GM13977 (cell line): ENCODE measurements around the gene IGSF21.

ENCODE experiments used
- DNase-seq: peaks from one replicate; pipeline ENCODE4 v3.0.0; 2012; ENCODE audit warnings: low spot score
- CTCF ChIP-seq: IDR thresholded peaks from 2 replicates; pipeline ENCODE4 v1.5.1; 2012; ENCODE audit warnings: mild to moderate bottlenecking, control low read depth; ENCODE audit not compliant: insufficient read depth; ENCODE audit errors: extremely low read depth, missing control alignments
- in situ Hi-C: fragments of 300-500 bp; cut with MboI; formaldehyde crosslinking; loops from one replicate; pipeline ENCODE4 v1.12.0; 2022; ENCODE audit warnings: low sequenced_read_pairs, low pct_unique_long_range_greater_than_20kb, mixed read lengths, inconsistent platforms; ENCODE audit not compliant: unreplicated experiment

IGSF21 gene

DNA sequence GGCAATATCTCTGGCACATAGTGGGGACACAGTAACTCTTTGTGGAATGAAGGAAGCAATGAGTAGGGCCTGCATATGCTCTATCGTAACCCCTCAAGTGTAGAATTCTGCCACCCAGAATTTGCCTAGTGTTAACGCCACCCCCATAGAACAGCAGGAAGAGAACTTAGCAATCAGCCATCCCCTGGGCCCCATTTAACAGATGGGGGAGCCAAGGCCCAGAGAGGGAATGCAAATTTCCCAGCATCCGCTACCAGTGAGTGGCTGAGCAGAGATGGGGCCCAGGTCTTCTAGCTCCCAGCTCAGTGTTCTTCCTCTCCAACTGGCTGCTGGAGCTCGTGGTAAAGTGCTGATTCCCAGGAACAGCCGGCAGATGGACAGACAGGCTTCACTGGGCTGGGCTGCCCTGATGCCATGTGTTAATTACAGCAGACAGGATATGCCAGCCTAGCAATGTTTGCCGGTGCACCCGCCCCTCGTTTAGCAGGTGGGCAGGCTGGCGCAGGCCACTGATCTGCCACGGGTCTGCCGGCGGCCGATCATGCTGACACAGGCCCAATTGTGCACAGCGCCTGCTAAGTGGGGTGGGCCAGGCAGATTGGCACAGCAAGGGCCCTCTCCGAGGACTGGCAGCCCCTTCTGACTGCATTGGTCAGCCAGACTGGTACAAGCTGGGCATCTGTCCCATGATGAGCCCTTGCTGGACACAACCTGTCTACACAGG is 171.9 kb downstream of the IGSF21 start:
- in situ Hi-C loops: no loop called here
- DNase-seq: no peak
- no peak for TF ChIP-seq CTCF

DNA sequence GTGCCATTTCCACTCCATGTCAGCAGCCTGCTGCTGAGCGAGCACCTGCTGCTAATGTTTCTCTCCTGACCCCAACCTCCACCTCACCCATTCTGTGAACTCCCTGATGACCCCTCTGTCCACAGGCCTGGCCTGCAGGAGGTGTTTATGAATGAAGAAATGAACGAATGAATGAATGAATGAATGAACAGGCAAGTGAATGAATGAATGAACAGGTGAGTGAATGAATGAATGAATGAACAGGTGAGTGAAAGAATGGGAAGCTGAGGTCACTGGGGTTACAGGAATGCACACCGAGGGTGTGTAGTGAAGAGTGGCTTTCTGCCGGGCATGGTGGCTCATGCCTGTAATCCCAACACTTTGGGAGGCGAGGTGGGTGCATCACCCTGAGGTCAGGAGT is 173.4 kb downstream of the IGSF21 start:
- no peak for TF ChIP-seq CTCF
- in situ Hi-C loops: no loop called here

DNA sequence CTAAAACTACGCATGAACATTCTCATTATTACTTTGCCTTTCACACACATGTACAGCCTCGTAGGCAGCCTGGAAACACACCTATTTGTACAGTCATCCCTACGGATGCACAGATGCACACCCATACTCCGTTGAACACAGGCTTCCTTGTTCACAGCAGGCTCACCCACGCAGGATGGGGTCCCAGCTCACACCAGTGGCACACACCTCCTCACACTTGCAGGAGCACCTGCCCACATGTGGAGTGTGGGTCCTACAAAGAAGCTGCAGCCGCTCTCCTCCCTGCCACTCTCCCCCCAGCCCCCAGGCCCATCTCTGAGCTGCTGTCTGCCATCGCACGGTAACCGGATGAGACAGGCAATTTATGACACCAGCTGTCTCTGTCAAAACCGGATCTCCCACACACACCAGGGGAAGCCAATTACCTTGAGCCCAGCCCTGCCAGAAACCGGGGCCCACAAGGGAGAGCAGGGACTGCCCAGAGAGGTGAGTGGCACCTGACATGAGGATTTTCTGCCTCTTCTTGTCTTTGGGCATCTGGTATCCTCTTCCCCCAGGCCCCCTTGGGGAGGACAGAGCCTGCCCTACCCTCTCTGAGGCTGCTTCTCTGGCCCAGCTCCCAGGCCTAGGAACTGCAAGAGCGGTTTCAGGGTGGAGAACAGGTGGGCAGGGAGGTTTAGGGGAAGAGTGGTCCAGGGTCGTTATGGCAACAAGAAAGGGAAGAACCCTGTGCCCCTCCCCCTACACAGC is 175.4 kb downstream of the IGSF21 start:
- in situ Hi-C loops: no loop called here
- peak; percentile 74 for DNase-seq

More for the DNA sequence above, 173.4 kb downstream of the IGSF21 start:
- no peak for DNase-seq

DNA sequence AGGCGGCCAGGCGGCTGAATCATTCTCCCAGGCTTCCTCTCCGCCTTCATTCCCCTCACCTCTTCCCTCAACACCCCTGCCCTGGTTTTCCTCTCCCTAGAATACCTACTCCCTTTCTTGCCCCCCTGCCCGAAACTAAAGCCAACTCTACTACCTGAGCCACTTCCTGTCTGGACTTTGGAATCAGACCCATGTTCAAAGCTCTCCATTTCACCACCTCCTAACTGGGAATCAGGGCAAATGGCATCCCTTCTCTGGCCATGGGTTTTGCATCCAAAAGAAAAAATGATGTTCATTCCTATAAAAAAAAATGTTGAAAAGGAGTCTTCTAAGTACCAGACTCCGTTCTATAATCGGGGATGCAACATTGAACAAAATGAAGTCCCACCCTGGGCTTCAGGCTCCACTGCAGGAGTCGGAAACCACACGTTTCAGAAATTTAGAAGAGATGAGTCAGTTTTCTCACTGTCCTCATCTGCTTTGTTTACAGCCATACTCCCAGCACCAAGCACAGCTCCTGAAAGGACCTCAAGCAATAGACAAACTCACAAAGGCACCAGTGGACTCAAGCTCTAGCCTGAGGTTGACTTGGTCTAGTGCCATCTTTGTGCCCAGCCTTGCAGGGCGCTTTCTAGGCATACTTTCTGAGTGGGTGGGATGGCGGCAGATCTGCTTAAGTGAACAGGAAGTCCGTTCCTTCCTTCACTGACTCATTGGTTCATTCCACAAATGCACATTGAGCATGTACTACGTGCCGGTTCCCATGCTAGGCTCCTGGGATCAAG is 176.2 kb downstream of the IGSF21 start:
- in situ Hi-C loops: no loop called here
- TF ChIP-seq CTCF: no peak
- peak; percentile 71 for DNase-seq

More for the DNA sequence above, 175.4 kb downstream of the IGSF21 start:
- no peak for TF ChIP-seq CTCF

GRCh38 chr1:18284805-18285537 is 177.4 kb downstream of the IGSF21 start:
- in situ Hi-C loops: no loop called here
- TF ChIP-seq CTCF: no peak
- no peak for DNase-seq

DNA sequence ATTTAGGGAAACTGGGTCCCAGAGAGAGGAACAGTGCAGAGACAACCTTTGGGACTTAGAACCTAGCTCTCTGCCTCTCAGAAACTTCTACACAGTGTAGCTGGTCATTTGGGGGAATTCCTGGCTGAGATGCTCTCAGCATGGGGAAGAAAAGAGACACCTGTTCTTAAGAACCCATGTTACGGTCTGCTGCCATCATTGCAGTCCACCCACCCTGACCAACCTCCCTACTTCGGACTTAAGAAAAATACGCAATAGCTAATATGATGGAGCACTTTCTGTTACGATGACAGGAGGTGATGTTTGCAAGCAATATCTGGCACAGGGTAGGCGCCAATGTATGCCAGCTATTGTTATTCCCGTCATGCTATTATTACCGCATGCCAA is 177.9 kb downstream of the IGSF21 start:
- DNase-seq: peak; percentile 61
- in situ Hi-C loops: no loop called here
- no peak for TF ChIP-seq CTCF
